Fibroblast of skin of right biceps (primary cell): Measurements from ENCODE around the gene RALB.
"Not testable (repeated sequence)": the region's sequence is repeated elsewhere in the genome, so short reads cannot be mapped to it uniquely, and the experiment has no call there.

Experiments
- DNase-seq: peaks from one replicate; pipeline ENCODE4 v3.0.0-alpha.2; 2013

The RALB gene

GRCh38 chr2:120225549-120226065 lies 27.0 kb upstream of the RALB start:
- DNase-seq = no peak

DNA sequence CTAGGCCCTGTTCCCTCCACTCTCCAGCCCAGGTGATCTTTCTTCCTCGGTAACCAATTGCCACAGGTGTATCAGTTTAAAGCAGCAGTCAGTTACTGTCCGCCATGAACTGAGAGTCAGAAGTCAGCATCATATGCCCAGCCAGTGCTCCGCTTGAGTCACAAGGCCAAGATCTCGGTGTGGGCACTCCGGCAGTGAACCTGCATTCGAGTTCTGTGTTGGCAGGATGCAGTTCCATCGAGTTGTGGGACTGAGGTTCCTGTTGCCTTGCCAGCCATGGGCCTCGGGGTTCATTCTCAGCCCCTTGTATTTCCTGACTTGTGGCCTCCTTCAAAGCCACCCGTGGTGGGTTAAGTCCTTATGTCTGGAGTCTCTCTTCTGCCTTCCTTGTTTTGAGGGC lies 26.3 kb upstream of the RALB start:
- no peak for DNase-seq

- DNase-seq = no peak
Observed at GRCh38 chr2:120227111-120227991, 25.3 kb upstream of the RALB start.

DNA sequence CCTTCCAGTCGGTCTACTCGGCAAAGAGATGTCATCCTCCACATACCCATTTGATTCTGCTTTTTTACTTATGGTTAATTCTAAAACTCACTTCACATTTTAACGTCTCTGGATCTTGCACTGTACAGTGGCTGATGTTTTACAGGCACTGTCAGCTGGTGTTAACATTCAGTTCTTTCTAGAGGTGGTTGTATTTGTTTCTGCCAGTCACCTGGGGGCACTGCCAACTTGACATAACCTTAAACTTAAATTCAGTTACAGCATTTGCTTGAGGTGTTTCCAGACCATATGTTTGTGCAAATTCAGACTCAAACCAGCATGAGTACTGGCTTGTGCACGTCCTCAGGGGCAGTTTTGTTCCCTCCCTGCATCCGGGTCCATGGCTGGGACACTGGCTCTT lies 24.1 kb upstream of the RALB start:
- no peak for DNase-seq

GRCh38 chr2:120229341-120229740 lies 23.3 kb upstream of the RALB start:
- no peak for DNase-seq

- DNase-seq = no peak
Observed at GRCh38 chr2:120230515-120231471, 21.9 kb upstream of the RALB start.

DNA sequence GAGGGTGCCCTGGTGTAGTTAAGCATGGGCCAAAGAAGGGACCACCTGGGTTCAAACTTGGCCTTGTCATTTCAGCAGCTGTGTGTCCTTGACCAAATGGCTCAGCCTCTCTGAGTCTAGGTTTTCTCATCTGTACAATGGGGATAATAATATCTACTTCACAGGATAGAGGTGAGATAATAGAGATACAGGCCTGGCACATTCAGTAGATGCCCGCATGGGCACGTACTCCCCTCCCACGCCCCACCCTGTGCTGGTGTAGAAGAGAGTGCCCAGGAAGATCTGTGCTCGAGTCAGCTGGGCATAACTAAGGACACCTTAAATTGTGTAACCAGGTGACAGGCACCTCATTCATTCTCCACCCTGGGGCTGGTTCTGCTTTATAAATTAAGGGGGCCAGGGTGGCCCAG lies 21.1 kb upstream of the RALB start:
- no peak for DNase-seq

DNA sequence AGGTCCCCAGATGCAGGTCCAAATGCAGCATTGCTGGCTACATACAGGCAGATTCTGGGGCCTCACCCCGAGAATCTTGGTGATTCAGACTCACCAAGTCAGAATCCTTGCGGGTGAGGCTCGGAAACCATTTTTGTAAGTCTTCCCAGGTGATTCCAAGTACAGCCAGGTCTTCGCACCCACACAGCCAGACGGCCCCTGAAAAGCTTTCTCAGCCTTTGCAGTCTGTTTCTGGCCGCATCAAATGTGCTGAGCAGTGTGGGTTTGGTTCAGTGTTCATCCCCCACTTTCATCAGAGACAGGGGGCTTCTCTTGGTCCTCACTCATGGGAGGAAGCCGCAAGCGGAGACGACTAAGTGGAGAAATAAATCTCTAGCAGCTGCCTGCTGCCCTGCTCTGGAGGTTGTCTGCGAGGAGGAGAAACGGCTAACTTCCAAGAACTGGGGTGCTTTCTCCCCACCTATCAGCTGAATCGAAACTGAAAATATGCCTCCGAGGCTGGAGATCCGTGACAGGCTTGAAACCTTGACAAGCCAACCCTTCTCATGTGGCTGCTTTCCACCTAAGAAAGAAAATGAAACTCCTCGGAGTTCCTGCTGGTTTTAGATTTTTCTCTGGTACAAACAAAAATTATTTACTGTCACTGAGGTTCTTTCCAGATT lies 20.5 kb upstream of the RALB start:
- no peak for DNase-seq

DNA sequence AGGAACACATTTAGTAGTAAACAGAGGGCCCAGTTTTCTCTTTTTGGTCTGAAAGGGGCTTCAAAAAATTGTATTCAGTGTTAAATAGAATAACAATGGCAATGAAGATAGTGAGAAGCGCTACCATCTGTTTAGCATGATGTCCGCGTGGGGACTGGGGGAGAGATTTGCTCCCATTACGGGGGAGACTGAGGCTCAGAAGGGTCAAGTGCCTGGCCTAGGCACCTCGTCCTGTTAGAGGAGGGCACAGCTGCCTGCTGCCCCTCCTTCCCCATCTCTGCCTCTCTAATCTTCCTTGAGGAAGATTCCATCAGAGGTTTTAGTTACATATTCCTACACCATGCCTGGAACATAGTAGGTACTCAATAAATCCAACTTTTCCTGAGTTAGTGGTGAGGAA lies 19.4 kb upstream of the RALB start:
- DNase-seq = no peak

DNA sequence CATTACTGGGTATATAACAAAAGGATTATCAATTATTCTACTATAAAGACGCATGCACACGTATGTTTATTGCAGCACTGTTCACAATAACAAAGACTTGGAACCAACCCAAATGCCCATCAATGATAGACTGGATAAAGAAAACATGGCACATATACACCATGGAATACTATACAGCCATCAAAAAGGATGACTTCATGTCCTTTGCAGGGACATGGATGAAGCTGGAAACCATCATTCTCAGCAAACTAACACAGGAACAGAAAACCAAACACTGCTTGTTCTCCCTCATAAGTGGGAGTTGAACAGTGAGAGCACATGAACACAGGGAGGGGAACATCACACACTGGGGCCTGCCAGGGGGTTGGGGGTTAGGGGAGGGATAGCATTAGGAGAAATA lies 17.5 kb upstream of the RALB start:
- not testable (repeated sequence) for DNase-seq

DNA sequence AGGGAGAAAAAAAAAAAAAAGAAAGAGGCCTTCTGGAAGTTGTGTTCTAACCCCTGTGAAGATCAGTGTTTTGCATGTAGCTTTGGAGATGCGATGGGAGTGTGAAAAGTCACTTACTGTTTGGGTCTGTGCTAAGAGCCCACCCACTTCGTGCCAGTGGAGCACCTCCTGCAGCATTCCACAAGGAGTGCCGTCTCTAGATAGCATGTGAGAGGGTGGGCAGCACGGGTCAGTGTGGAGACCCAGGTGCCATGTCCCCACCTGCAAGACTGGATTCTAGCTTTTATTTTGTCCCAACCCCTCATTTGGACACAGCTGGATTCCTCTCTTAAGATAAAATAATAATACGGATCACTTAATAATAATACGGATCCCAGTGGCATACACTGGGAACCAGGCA lies 17.0 kb upstream of the RALB start:
- no peak for DNase-seq

- no peak for DNase-seq
Observed at GRCh38 chr2:120236316-120236715, 16.3 kb upstream of the RALB start.

DNA sequence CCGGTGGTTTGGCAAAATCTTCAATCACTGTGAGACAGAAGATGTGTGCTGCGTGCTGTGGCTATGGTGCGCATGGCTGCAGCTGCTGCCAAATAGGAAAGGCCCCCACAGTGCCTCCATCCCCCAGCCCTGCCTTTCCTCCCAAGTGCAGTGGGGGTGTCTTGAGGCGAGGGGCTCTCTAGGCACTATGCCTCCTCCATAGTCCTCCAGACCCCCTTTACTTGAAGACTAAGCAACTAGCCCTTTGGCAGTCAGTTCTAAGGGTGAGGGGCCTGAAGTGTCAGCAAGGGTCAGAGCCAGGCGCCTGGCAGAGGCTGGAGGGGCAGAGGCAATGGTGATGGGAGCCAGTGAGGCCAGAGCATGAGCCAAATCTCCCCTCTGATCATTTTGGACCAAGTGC lies 15.9 kb upstream of the RALB start:
- no peak for DNase-seq

- peak; percentile 59 for DNase-seq
Observed at GRCh38 chr2:120237491-120237902, 15.2 kb upstream of the RALB start.

DNA sequence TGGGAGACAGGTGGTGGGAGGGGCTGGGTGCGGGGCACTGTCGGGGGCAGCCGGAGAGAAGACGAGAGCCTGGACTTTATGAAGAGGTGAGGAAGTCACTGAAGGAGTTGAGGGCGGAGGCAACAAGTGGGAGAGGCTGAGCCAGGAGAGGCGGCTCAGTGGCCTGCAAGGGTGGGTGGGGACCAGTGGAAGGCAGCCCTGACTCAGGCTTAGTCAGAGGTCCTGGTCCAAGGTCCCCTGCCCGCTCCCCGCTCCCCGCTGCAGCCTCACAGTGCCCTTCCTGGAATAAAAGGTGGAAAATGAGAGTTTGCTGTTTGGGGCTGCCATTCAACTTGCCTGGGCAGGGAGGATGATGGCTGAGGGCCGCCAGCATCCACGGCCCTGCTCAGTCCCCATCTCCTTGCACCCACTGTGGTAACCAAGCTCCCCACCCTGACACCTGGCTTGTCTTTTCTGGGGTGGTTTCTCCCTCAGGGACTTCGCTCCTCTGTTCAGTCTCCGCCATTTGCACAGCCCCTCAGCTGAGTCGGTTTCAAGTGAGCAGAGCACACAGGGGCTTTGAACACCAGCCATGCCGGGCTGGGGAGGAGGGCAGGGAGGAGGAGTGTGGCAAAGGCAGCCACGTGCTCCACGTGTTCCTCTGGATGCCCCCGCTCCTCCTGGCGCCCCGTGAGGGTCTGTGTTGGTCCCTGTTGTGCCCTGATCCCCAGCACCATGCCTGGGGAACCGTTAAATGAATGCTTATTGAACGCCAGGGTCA lies 13.7 kb upstream of the RALB start:
- peak; percentile 64 for DNase-seq

- peak; percentile 88 for DNase-seq
Observed at GRCh38 chr2:120239488-120240287, 13.0 kb upstream of the RALB start.

DNA sequence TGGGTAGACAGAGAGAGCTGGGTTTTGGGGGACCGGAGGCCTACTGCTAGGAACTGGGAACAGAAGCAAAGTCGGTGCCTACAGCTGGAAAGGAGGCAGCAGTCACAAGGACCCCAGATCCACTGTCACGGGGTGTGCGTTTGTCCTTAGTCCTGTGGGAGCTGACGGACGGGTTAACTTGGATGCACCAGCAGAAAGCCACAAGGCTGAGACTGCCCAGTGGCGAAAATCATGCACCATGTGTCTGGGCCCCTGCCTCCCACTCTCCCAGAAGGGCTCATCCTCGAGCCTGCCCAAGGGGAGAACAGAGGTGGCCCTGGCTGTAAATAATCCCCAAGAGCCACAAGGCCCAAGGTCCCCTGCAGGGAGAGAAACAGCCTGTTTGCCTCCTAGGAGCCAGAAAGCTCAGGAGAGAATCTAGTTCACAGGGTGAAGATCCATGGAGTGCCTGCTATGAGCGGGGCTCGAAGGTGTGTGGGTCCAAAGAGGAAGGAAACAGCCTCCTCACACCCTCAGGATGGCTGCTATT lies 11.7 kb upstream of the RALB start:
- no peak for DNase-seq

DNA sequence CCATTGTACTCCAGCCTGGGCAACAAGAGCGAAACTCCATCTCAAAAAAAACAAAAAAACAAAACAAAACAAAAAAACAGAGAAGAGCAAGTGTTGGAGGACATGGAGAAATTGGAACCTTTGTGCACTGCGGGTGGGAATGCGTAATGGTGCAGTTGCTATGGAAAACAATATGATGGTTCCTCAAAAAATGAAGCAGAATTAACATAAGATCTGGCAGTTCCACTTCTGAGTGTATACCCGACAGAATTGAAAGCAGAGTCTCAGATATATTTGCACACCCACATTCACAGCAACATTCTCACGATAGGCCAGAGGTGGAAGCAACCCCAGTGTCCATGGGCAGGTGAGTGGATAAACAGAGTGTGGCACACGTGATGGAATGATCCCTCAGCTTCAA lies 11.0 kb upstream of the RALB start:
- no peak for DNase-seq

DNA sequence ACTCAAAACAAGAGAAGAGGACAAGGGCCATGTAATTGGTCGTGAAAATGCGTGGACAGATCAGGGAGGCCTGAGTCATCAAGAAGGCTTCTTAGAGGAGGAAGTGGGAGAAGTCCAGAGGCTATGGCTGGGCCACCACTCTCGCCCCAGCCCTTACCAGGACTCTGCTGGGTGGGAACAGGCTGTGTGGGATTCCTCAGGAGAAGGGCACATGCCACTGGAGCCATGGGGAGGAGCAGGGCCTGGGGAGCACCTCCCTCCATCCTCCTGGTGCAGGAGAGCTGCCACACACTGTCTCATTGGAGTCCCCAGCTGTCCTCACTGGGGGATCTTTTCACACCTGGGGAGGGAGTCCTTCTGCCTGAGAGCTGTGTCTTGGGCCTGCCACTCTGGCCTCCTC lies 9.4 kb upstream of the RALB start:
- DNase-seq = peak; percentile 43

DNA sequence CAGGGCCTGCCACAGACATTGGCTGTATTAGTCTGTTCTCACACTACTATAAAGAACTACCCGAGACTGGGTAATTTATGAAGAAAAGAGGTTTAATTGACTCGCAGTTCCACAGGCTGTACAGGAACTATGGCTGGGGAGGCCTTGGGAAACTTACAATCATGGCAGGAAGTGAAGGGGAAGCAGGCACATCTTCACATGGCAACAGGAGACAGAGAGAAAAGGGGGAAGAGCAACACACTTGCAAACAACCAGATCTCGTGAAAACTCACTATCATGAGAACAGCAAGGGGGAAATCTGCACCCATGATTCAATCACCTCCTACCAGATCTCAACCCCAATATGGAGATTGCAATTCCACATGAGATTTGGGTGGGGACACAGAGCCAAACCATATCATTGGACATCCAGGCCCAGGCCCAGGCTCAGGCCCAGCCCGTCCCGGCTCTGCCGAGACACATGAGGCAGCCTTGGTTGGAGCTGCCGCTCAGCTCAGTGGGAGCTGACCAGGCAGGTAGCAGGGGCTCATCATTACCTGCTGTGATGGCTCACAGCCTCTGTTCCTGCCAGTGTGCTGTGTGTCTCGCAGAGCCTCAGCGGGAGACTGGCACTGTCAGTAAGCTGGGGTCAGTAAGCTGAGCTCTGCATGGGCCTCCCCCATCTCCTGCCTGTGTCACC lies 8.6 kb upstream of the RALB start:
- no peak for DNase-seq
